ENCODE results near the gene EFCC1.

EFCC1 gene

DNA sequence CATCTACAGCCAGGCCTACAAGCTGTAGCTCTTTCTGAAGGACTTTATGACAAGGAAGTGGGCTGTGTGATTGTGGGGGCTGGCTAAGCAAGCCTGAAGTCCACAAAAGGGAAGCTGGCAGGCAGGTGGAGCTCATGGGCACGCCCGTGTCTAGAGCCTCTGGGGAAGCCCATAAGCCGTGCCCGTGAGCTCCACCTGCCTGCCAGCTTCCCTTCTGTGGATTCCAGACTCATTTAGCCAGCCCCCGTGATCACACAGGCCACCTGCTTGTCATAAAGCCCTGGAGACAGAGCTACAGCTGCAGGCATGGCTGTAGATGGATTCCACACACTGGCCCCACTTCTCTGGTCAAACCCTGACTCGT lies 15.2 kb downstream of the EFCC1 start:
- DNase-seq: peak; percentile 44 to 64

DNA sequence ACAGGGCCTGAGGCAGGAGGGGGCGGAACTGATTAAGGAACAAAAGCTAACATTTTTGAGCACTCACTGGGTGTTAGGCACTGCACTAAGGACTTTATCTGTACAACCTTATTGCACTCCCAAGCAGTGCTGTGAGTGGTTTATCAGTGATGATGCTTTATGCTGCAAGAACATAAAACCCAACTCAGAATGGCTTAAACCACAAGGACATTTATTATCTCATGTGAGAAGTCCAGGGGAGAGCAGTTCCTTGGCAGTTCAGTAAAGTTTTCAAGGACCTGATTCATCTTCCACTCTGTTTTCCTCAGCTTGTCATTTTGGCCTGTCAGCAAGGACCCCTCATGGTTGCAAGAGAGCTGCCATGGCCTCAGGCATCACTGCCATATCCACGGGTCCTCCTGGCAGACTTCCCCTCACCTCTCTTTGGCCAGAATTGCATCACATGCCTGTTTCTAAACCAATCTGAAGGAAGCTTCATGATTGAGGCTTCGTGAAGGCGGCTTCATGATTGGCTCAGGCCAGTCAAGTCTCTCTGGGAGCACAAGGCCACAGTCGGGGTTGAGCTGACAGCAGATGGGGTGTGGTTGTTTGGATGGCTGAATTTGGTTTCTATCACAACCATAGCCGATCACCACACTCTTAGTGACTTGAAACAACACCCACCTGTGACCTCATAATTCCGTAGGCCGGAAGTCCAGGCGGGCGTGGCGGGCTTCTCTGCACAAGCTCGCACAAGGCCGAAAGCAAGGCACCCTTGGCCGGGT lies 15.8 kb downstream of the EFCC1 start:
- no peak for DNase-seq

- DNase-seq: no peak
These were observed 16.4 kb downstream of the EFCC1 start for GRCh38 chr3:129017484-129017899.

DNA sequence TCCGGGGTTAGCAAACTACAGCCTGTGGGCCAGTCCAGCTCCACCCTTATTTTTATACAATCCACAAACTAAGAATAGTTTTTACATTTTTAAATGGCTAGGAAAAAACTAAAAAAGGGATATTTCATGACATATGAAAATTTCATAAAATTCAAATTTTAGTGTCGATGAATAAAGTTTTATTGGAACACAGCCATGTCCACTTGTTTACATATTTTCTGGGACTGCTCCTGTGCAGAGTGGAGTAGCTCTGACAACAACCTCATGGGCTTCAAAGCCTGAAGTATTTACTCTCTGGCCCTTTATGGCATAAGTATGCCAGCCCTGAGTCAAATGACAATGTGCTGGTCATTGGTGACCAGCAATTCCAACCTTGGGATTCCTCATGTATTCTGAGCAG lies 17.2 kb downstream of the EFCC1 start:
- DNase-seq: no peak

DNA sequence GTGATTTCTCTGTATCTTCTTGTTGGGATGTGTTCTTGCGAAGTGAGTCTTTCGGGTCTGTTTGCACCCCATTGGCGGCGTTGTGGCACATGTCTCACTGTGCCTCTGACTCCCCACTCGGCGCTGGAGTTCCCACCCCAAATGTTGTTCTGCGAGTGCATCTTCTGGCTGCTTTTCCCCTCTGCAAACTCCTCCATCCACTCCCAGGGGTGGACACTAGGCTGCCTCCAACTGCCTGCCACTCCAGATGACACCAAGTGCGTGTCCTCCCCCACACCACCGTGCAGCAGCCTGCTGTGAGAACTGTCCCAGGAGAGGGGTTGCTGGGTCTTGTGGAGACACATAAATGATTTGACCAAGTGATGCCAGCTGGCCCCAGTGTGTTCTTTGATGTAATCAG lies 17.6 kb downstream of the EFCC1 start:
- no peak for DNase-seq

DNA sequence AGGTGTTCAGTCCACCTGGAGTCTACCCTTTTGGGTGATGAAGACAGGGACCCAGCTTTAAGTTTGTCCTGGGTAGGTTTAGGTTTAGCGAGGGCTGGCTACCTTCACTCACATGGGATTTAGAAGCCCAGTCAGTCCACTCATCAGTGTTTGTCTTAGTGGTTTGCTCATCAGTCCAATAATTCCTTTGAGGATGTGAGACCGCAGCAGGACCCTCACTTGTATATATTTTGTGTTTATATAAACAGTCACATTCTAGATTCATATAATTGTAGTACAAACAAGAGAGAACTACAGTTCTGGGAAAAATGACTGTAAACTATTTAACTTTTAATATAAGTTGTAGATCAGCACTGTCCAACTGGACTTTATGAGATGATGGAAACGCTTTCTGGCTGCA lies 18.2 kb downstream of the EFCC1 start:
- DNase-seq: no peak

DNA sequence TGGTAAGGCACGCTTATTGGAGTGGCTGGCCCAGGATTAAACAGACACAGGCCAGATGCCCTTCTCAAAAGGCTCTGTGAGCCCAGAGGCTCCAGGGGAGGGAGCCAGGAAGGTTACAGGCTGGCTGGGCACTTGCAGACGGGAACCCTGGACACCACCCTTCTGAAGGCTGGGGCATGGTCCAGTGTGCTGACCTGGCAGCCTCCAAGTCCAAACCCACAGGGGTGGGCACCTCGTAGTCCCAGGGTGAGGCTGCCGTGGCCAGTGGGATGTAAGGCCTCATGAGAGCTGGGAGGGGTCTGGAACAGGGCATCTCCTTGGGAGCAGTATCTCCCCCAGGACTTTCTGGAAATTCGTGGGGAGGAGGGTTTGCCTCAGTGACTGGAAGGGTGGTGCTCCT lies 19.6 kb downstream of the EFCC1 start:
- DNase-seq: no peak

DNA sequence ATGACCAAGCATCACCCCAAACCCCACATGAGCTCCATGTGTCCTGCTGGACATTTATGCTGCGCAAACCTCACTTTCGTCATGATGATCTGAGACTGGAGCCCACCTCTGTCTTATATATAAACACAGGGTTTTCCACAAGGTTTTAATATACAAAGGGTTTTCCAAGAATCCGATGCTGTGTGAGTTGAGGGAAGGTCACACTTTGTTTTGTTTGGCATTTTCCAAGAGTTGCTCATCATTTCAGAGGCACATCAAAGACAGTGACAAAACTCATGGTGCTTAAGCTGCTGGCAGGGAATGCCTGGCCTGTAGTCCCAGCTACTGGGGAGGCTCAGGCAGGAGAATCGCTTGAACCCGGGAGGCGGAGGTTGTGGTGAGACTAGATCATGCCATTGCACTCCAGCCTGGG lies 20.0 kb downstream of the EFCC1 start:
- no peak for DNase-seq

DNA sequence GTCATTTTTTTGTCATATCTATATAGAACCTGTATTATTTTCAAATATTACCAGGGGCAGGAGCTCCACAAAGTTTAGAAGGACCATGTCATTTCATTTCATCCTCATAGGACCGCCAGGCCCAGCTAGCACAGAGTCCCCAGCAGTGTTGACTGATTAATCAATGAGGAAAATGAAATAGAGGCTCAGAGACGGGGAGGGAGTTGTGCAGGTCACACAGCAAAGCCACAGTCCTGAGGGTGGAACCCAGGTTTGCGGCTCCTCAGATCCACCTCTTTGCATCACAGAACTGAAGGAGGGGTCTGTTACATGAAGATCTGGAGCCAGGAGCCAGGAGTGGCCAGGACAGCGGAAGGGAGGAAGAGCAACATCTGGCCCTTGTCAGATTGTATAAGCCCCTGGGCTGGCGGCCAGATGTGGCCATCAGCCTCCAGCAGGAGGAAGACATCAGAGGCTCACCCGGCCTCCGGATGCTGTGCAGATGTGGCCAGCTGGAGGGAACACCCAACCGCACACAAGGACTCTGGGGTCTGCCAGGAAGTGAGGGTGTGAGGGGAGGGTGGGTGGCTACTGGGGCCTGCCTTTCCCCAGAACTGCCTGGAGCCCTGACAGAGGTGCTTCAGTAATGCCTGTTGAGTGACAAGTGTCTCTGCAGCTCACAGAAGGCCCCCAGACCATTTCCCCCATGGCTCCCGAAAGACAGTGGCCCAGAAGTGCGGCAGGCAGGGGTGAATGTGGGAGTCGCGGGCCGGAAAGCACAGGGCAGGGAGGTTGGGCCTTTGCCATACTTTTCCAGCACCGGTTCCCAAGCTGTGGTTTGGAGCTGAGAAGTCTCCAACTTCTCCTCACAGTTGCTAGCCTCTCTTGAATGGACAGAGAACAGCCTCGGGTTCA lies 21.3 kb downstream of the EFCC1 start:
- DNase-seq: no peak

GRCh38 chr3:129023008-129023358 lies 21.9 kb downstream of the EFCC1 start:
- DNase-seq: no peak

- no peak for DNase-seq
These were observed 22.8 kb downstream of the EFCC1 start for GRCh38 chr3:129023909-129024308.

DNA sequence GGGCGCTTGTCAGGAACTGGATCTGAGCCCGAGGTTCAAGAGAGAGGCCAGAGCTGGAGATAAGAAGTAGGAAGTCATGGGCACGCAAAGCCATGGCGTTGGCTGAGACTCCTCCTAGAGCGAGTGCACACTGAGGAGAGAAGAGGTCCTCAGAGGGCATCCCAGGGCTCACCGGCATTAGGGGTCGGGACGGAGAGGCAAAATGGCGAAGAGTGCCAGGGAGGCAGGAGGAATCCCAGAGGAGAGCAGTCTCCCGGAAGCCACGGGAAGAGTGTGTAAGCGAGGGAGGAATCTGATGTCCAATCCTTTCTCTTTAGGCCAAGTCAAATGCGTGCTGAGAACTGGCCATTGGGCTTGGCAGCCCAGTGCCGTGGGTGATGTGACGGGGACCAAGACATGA lies 24.0 kb downstream of the EFCC1 start:
- DNase-seq: no peak

- no peak for DNase-seq
These were observed 24.8 kb downstream of the EFCC1 start for GRCh38 chr3:129025691-129026435.

DNA sequence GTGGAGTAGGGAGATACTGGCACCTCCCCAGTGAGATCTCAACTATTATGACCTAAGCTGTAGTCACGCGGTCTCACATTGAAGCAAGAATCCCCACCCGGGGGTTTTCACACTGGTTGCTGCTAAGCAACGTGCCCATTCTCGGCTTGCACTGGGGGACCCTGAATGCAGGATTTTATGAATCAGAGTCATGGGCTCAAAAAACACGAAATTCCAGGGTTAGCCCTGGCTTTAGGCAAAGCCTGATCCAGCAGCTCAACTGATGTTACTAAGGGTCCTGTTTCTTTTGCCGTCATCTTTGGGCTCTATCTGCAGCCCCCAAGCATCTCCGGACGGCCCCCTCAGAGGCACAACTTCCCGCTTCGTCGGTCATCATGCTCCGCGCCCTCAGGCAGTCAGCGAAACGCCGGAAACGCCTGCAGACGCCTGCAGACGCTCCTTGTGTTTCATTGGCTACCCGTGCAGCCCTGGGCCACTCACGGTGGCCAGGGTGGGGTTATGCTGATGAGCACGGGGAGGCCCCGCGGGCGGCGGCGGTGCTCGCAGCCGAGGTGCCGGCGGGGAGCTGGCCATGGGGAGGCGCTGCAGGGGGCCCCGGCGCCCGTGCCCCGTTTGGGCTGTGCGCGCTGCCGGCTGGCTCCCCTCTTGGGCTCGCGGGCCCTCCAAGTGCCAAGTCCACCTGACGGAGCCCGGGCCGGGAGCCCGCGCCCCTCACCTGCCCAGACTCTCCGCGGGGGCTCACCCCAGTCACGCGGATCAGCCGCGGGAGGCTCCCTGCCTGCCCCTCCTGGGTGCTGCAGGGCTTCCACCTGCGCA lies 25.8 kb downstream of the EFCC1 start:
- DNase-seq: peak; percentile 82 to 88

- DNase-seq: no peak
These were observed 26.4 kb downstream of the EFCC1 start for GRCh38 chr3:129027544-129027880.

DNA sequence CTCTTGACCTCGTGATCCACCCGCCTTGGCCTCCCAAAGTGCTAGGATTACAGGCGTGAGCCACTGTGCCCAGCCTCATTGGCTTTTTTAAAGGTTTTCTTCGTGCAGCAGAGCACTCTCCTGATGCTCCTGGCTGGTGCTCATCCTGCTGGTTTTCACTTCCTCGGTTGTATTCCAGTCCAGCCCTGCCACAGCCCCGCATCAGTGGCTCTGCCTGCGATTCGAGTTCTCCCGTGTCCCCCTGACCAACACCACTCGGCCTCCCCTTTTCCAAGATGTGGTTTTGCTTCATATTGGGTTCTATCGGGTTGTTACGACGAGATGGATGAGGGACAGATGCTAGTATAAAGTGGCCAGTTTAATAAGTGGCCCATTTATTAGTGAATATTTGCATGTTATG lies 27.8 kb downstream of the EFCC1 start:
- DNase-seq: no peak

- no peak for DNase-seq
These were observed 29.5 kb downstream of the EFCC1 start for GRCh38 chr3:129030611-129031010.

DNA sequence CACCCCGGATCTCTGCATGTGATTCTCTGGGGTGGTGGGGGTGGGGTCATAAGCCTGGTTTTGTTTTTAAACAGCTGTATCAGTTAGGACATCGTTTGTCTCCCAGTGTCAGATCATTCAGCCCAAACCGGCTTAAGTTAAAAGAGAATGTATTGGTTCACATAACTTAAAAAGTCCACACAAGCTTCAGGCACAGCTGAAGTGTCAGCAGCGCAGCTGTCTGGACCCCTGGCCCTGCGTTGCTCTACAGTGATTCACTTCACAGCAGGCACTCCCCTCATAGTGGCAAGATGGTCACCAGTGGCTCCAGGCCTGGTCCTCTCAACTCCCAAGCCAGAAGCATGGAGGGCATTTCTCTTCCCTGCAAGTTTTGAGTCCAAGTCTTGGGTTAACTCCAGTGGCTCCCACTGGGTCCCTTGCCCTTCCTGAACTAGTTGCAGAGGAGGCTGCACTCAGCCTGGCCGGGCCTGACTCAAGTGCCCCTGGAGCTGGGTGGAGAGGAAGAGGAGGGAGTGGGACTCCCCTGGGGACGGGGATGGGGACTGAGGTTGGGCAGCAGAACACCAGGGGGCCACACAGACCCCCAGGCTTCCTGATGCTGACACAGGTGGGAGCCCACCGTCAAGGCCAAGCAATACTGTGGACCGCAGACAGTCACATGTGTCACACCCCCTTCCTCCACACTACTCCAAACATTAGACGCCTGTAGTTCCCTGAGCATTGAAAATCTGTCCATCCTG lies 30.5 kb downstream of the EFCC1 start:
- no peak for DNase-seq

GRCh38 chr3:129032716-129033115 lies 31.6 kb downstream of the EFCC1 start:
- DNase-seq: no peak

DNA sequence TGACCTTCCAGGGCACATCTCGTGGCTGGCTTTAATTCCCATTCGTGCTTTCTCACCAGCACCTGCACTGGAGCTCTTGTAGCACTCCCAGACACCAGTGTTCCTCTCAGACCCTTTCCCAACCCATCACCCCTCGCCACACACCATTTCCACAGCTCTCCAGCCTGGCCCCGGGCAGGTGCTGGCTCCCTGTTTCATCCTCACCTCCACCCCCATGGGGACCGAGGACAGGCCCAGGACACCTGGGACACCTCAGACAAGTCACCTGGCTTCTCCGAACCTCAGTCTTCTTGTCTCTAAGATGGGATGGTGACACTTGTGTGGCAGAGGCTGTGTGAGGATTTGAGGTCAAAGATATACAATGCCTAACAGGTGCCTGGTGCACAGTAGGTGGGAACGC lies 32.0 kb downstream of the EFCC1 start:
- no peak for DNase-seq

DNA sequence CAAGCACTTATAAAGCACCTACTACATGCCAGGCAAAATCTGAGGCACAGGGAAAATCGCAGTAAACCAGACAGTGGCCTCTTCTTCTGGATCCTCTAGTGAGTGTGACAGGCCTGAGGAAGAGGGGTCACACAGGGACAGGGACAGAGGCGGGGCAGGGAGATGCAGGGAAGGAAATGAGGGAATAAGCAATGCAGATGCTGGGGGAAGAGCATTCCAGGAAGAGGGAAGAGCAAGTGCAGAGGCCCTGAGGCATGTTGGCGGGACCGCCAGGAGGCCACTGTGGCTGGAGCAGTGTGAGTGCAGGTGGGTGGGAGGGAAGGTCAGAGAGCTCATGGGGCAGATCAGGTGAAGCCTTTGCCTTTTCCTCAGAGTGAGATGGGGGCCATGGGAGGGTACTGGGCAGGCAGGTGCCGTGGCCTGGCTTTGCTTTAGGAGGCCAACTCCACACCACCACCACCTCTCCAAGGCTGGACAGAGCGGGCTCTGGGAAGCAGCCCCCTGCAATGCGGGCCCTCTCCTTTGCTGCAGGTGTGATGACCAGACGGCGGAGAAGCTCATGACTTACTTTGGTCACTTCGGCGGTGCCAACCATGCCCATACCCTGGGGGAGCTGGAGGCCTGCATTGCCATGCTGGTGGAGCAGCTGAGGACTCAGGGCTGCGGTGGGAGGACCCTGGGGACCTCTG lies 32.7 kb downstream of the EFCC1 start:
- no peak for DNase-seq

DNA sequence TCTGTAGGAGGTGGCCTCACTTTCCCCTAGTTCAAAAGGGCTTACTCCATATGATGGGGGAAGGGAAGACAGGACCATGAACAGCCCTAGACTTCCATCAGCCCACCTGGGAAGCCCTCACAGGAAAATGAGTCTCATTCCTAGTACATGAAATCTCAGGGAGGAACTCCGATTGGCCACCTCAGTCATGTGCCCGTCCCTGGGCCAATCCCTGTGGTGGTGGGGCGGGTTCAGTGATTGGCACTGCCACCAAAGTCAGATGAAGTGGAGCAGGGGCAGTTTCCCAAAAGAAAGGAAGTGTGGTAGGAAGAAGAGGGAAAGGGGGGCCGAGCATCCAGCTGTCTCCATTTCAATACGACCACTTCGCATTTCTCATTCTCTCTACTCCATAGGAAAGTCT lies 33.5 kb downstream of the EFCC1 start:
- no peak for DNase-seq
